Esophagus (tissue), 2 donors: Measurements from ENCODE around the gene CD37. TPM values are rescaled to one million over a fixed set of nuclear protein-coding genes. Genes with fewer than 3 reads are reported as not detected.

Experiments used
- polyA plus RNA-seq, 2 donors: library from polyadenylated mRNA; stranded (reverse); fragments of 200-250 nt; gene quantifications; one replicate each; pipeline ENCODE4 v1.2.3, GENCODE V29; 2013
- donor health status: healthy with polysubstance abuse.
- donor health status: Bipolar disorder and iron deficiency.

Gene CD37
- polyA plus RNA-seq, 2 donors: 2.5 to 3.1 TPM

Other genes with a start within 250 kb of the CD37 start
- gene SNRNP70, start 250.0 kb upstream of the CD37 start, polyA plus RNA-seq: 100 to 1,000 TPM; 160 to 252 TPM
- gene LIN7B, start 221.0 kb upstream of the CD37 start, polyA plus RNA-seq: 10 to 100 TPM; 13.7 to 18.5 TPM
- gene C19orf73, start 216.3 kb upstream of the CD37 start, polyA plus RNA-seq: 1 to 10 TPM; 2.3 to 5.4 TPM
- 10 to 100 TPM; 15.2 to 28.6 TPM for gene PPFIA3, start 215.9 kb upstream of the CD37 start, polyA plus RNA-seq
- gene HRC, start 180.0 kb upstream of the CD37 start, polyA plus RNA-seq: under 1 TPM; 0.39 to 0.65 TPM
- 10 to 100 TPM; 11.4 to 43.7 TPM for gene TRPM4, start 177.6 kb upstream of the CD37 start, polyA plus RNA-seq
- 1 to 10 TPM in 1 of 2 donors, under 1 TPM in 1; 0.79 to 1.2 TPM for gene SLC6A16, start 10.2 kb upstream of the CD37 start, polyA plus RNA-seq
- gene TEAD2, start 27.0 kb downstream of the CD37 start, polyA plus RNA-seq: 1 to 10 TPM; 6.0 to 8.3 TPM
- gene DKKL1, start 28.5 kb downstream of the CD37 start, polyA plus RNA-seq: under 1 TPM in 1 of 2 donors, not detected in 1; 0.07 TPM
- not detected for gene KASH5, start 52.8 kb downstream of the CD37 start, polyA plus RNA-seq
- gene PTH2, start 88.0 kb downstream of the CD37 start, polyA plus RNA-seq: not detected
- gene GFY, start 90.0 kb downstream of the CD37 start, polyA plus RNA-seq: not detected
- under 1 TPM; 0.28 to 0.29 TPM for gene SLC17A7, start 106.1 kb downstream of the CD37 start, polyA plus RNA-seq
- 10 to 100 TPM; 63.5 to 65.3 TPM for gene PIH1D1, start 116.4 kb downstream of the CD37 start, polyA plus RNA-seq
- gene ALDH16A1, start 117.8 kb downstream of the CD37 start, polyA plus RNA-seq: 10 to 100 TPM; 29.4 to 29.9 TPM
- gene FLT3LG, start 138.8 kb downstream of the CD37 start, polyA plus RNA-seq: 1 to 10 TPM; 7.2 to 9.5 TPM
- gene RPL13A, start 152.2 kb downstream of the CD37 start, polyA plus RNA-seq: 1,000 to 10,000 TPM; 1,631 to 2,695 TPM
- 1,000 to 10,000 TPM; 3,079 to 3,912 TPM for gene RPS11, start 161.0 kb downstream of the CD37 start, polyA plus RNA-seq
- gene FCGRT, start 177.3 kb downstream of the CD37 start, polyA plus RNA-seq: 10 to 100 TPM; 27.7 to 36.9 TPM
- gene RCN3, start 192.6 kb downstream of the CD37 start, polyA plus RNA-seq: 1 to 10 TPM; 4.2 to 7.8 TPM
- gene NOSIP, start 245.2 kb downstream of the CD37 start, polyA plus RNA-seq: 10 to 100 TPM; 57.9 to 61.8 TPM
- 10 to 100 TPM; 10.1 to 12.7 TPM for gene PRRG2, start 245.9 kb downstream of the CD37 start, polyA plus RNA-seq